GM12878 (cell line): ENCODE data around the gene MSI2. TPM values are rescaled to one million over a fixed set of nuclear protein-coding genes. Genes with fewer than 3 reads are reported as not detected.

Experiments used
- ATAC-seq: fragments of 200-7000 bp; cut with Tn5 transposase; 3 replicates; pipeline ENCODE4 v1.9.1; 2020; ENCODE audit warnings: mild to moderate bottlenecking, moderate library complexity
- BruUV-seq: library from RNA; stranded (reverse); fragments of 400-500 nt; replicated peaks from 2 replicates; lab custom pipeline; 2021; lab: Mats Ljungman, UMichigan
- CTCF ChIA-PET: fragments of 300-600 bp; sonication (Branson Sonifier 250); formaldehyde crosslinking; extraction: SDS; loops from one replicate; lab custom pipeline; 2021; ENCODE audit warnings: inconsistent platforms; lab: Yijun Ruan, JAX
- POLR2A ChIA-PET: fragments of 350-600 bp; formaldehyde crosslinking; extraction: SDS; loops from one replicate; lab custom pipeline; 2021; ENCODE audit warnings: inconsistent platforms; lab: Charles Lee
- RAD21 ChIA-PET: fragments of 300-600 bp; sonication (Branson Sonifier 250); formaldehyde crosslinking; loops from one replicate; lab custom pipeline; 2023; ENCODE audit warnings: antibody characterized with exemption; ENCODE audit not compliant: unreplicated experiment; lab: Charles Lee
- SMC1A ChIA-PET: fragments of 300-600 bp; sonication (Branson Sonifier 250); formaldehyde crosslinking; loops from one replicate; lab custom pipeline; 2023; ENCODE audit not compliant: unreplicated experiment, uncharacterized antibody; lab: Charles Lee
- DNase-seq: peaks from one replicate; pipeline ENCODE4 v3.0.0-alpha.2; 2011; ENCODE audit warnings: low read depth, low spot score
- FAIRE-seq: peaks from 3 replicates; lab custom pipeline; 2011; peaks lifted over from hg19 to GRCh38; lab: Jason Lieb, UNC
- H2AFZ ChIP-seq: 2 replicates; pipeline ENCODE4 v1.6.0; 2011; ENCODE audit warnings: low read depth, low read length, control low read depth; ENCODE audit not compliant: control insufficient read depth
- H3K27ac ChIP-seq: 2 replicates; pipeline ENCODE4 v1.5.1; 2011; ENCODE audit warnings: control low read depth; ENCODE audit not compliant: control insufficient read depth, insufficient read depth
- H3K27me3 ChIP-seq, 2 experiments: replicated peaks in 1 of 2; 2 replicates each; pipeline versions ENCODE4 v1.6.0 to v1.6.1; 2011; ENCODE audit warnings: low read length in 1 of 2; ENCODE audit not compliant: control insufficient read depth in 2 of 2, insufficient read depth in 2 of 2
- H3K36me3 ChIP-seq, 2 experiments: 2 replicates each; pipeline ENCODE4 v1.5.1; 2011; ENCODE audit warnings: low read length in 1 of 2; ENCODE audit not compliant: control insufficient read depth in 2 of 2, insufficient read depth in 2 of 2
- H3K4me1 ChIP-seq: 2 replicates; pipeline ENCODE4 v1.6.1; 2011; ENCODE audit warnings: mild to moderate bottlenecking, low read length, moderate library complexity, mixed read lengths; ENCODE audit not compliant: control insufficient read depth, insufficient read depth
- H3K4me2 ChIP-seq: 2 replicates; pipeline ENCODE4 v1.6.0; 2011; ENCODE audit warnings: control low read depth; ENCODE audit not compliant: control insufficient read depth, insufficient read depth
- H3K4me3 ChIP-seq: fragments of 200-600 bp; sonication (generic); 2 replicates; pipeline ENCODE4 v1.5.1; 2016
- H3K79me2 ChIP-seq: 2 replicates; pipeline ENCODE4 v1.6.0; 2011; ENCODE audit warnings: low read length; ENCODE audit not compliant: control insufficient read depth, insufficient read depth
- H3K9ac ChIP-seq: 2 replicates; pipeline ENCODE4 v1.8.0; 2011; ENCODE audit warnings: low read length, control low read depth, mixed read lengths; ENCODE audit not compliant: control insufficient read depth, insufficient read depth
- H3K9me3 ChIP-seq: replicated peaks from 3 replicates; pipeline ENCODE4 v1.5.1; 2011; ENCODE audit warnings: mild to moderate bottlenecking, low read length; ENCODE audit not compliant: control insufficient read depth, insufficient read depth
- H4K20me1 ChIP-seq: 2 replicates; pipeline ENCODE4 v1.6.0; 2011; ENCODE audit not compliant: control insufficient read depth, insufficient read depth
- CBX5 ChIP-seq: sonication (generic); IDR thresholded peaks from 2 replicates; pipeline ENCODE4 v1.6.1; 2016; ENCODE audit warnings: low read depth, moderate library complexity, mild to moderate bottlenecking, inconsistent platforms
- DPF2 ChIP-seq: fragments of 450-650 bp; IDR thresholded peaks from 2 replicates; pipeline ENCODE4 v1.6.1; 2017; ENCODE audit warnings: mild to moderate bottlenecking
- HCFC1 ChIP-seq: fragments of 150-350 bp; IDR thresholded peaks from 2 replicates; pipeline ENCODE4 v1.6.1; 2014; ENCODE audit warnings: low read length
- IRF4 ChIP-seq: IDR thresholded peaks from 2 replicates; pipeline ENCODE4 v1.6.1; 2011; ENCODE audit warnings: low read depth, low read length
- MEF2A ChIP-seq: IDR thresholded peaks from 2 replicates; pipeline ENCODE4 v1.6.1; 2011; ENCODE audit warnings: low read depth, mild to moderate bottlenecking, low read length, moderate library complexity; ENCODE audit not compliant: insufficient read depth
- MEF2B ChIP-seq: fragments of 450-650 bp; IDR thresholded peaks from 2 replicates; pipeline ENCODE4 v1.6.1; 2018; ENCODE audit warnings: mild to moderate bottlenecking, moderate library complexity; ENCODE audit not compliant: partially characterized antibody, poor library complexity, severe bottlenecking
- MYC ChIP-seq: IDR thresholded peaks from 2 replicates; pipeline ENCODE4 v1.6.1; 2011; ENCODE audit warnings: mild to moderate bottlenecking, low read length, moderate library complexity, inconsistent platforms; ENCODE audit not compliant: insufficient read depth, insufficient replicate concordance, insufficient read length, severe bottlenecking
- NR2C2 ChIP-seq: IDR thresholded peaks from 2 replicates; pipeline ENCODE4 v1.6.1; 2011; ENCODE audit warnings: borderline replicate concordance, low read depth; ENCODE audit not compliant: control insufficient read depth, insufficient read length
- NRF1 ChIP-seq: conservative IDR thresholded peaks from 2 replicates; pipeline ENCODE4 v1.6.1; 2011; ENCODE audit warnings: mild to moderate bottlenecking, low read depth, low read length, improper control_type of control experiment
- SP1 ChIP-seq: IDR thresholded peaks from one replicate; pipeline ENCODE4 v1.6.1; 2011; ENCODE audit warnings: low read depth, low read length
- TBL1XR1 ChIP-seq: IDR thresholded peaks from 2 replicates; pipeline ENCODE4 v1.6.1; 2012; ENCODE audit warnings: low read depth, low read length, improper control_type of control experiment
- YBX1 ChIP-seq: fragments of 450-650 bp; IDR thresholded peaks from 2 replicates; pipeline ENCODE4 v1.6.1; 2016; ENCODE audit warnings: antibody characterized with exemption
- WGBS: methylation state at CpG from one replicate; pipeline ENCODE4 v1.1.6; 2016; ENCODE audit warnings: low lambda C conversion rate; ENCODE audit not compliant: insufficient replicate concordance, insufficient coverage; ENCODE audit errors: missing lambda C conversion rate; 5-methylcytosine and 5-hydroxymethylcytosine counted together
- in situ Hi-C: fragments of 300-500 bp; cut with MboI; formaldehyde crosslinking; loops from 9 replicates; pipeline ENCODE4 v1.14.3; 2018; ENCODE audit warnings: mixed read lengths
- intact Hi-C: fragments of 100-400 bp; cut with micrococcal nuclease; formaldehyde crosslinking; loops from one replicate; pipeline ENCODE4 v1.14.2; 2022; ENCODE audit not compliant: unreplicated experiment
- polyA plus RNA-seq, 11 experiments: library from polyadenylated mRNA; depleted of rRNA in 4 of 11; unstranded in 6 of 11; stranded (reverse) in 5 of 11; fragments of >200 nt; fragmentation: Nextera tagmentation in 4 of 11; fragmentation: Illumina TruSeq in 1 of 11; extraction: Ambion mirVana in 4 of 11; extraction: Trizol in 1 of 11; gene quantifications; 1 replicate in 1 of 11; 2 replicates in 10 of 11; pipeline versions ENCODE4 v1.2.1 to v1.2.3, GENCODE V29; 2011 to 2016; ENCODE audit warnings: inconsistent platforms in 2 of 11, missing spikeins in 2 of 11, low read depth in 1 of 11
- total RNA-seq, 4 experiments: library from RNA; depleted of rRNA in 3 of 4; stranded (reverse); fragments of >200 nt in 3 of 4; fragmentation: Illumina TruSeq in 1 of 4; extraction: Trizol in 1 of 4; gene quantifications; 2 replicates each; pipeline versions ENCODE4 v1.2.1 to v1.2.3, GENCODE V29; 2013 to 2021
- TF ChIP-seq, protein P1 (sequence below): fragments of 450-650 bp; IDR thresholded peaks from 2 replicates; pipeline ENCODE4 v1.6.1; 2016; ENCODE audit warnings: mild to moderate bottlenecking
- TF ChIP-seq, protein P2 (sequence below): IDR thresholded peaks from 2 replicates; pipeline ENCODE4 v1.6.1; 2011; ENCODE audit warnings: low read depth, mild to moderate bottlenecking, low read length, moderate library complexity, borderline replicate concordance; ENCODE audit errors: extremely low read depth
- TF ChIP-seq, protein P3 (sequence below): IDR thresholded peaks from 2 replicates; pipeline ENCODE4 v1.6.1; 2011; ENCODE audit warnings: borderline replicate concordance, low read depth, mild to moderate bottlenecking, moderate library complexity, mixed read lengths, low read length; ENCODE audit not compliant: insufficient read depth; ENCODE audit errors: extremely low read length
- TF ChIP-seq, protein P4 (sequence below): fragments of 450-650 bp; IDR thresholded peaks from 2 replicates; pipeline ENCODE4 v1.6.1; 2017; ENCODE audit warnings: low read depth, mild to moderate bottlenecking, moderate library complexity

Gene MSI2
- total and polyA plus RNA-seq, 10 of the 15 experiments (the other 5 are each of a cell fraction or from before 2014, with no cell fraction given) = 6.1 to 76.1 (median 42.0) TPM

DNA sequence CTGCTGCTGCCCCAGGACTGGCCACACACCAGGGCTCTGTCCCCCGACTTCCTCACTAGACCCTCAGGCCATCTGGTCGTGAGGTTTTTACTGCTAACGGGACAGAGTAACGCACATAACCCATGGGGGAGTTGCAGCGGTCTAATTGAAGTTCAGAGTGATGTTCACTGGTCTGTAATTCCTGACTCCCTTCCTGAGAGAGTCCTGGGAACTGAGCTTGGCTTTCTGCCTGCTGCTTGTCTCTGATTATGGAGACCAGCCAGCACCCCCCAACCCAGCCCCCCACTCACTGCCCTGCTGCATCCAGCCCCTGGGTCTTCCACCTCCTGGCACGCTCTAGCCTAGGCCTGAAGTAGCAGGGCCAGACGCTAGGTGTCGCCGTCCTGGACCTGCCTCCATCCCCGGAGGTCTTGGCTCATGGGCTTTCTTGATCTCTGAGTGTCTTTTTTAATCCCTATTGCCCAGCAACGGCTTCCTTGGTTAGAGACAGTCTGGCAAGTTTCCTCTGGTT is 295.8 kb downstream of the MSI2 start (continued):
- TF ChIP-seq, protein P1, sequence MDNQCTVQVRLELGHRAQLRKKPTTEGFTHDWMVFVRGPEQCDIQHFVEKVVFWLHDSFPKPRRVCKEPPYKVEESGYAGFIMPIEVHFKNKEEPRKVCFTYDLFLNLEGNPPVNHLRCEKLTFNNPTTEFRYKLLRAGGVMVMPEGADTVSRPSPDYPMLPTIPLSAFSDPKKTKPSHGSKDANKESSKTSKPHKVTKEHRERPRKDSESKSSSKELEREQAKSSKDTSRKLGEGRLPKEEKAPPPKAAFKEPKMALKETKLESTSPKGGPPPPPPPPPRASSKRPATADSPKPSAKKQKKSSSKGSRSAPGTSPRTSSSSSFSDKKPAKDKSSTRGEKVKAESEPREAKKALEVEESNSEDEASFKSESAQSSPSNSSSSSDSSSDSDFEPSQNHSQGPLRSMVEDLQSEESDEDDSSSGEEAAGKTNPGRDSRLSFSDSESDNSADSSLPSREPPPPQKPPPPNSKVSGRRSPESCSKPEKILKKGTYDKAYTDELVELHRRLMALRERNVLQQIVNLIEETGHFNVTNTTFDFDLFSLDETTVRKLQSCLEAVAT = no peak
- TF ChIP-seq CBX5 = 0 out of 2 replicates have a peak, but pooled peaks have one; percentile 47
- no peak for TF ChIP-seq NRF1
- no peak for TF ChIP-seq HCFC1

DNA sequence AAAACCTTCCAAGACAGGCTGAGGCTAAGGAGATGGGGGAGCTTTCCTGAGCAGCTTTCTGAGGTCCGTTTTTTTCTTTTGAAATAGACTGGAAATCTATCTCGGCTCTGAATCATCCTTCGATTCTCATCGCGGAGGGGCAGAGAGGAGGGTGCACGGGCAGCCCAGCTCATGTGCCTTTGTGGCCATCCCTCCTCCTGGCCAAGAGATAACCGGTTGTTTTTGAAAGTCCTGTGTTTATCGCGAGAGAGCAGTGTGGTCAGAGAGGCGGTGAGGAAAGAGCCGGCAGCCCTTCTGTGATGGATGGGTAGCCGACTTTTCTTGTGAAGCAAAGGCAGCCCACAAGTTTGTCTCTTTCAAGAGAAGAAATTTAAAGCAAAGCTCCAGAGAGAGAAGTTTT is 297.2 kb downstream of the MSI2 start:
- no peak overlapping the region for H3K9ac ChIP-seq
- H2AFZ ChIP-seq = no peak overlapping the region
- intact Hi-C loops (no loop called here), in situ Hi-C loops (no loop called here)
- ATAC-seq (no peak), DNase-seq (no peak), FAIRE-seq (no peak)
- H3K4me3 ChIP-seq = no peak overlapping the region
- CTCF ChIA-PET = interaction anchor here (1.1 to 4.8 kb wide), 12 partner anchors 11 to 310 kb away, joined by 3 to 38 read pairs (median 8); no protein-coding TSS in a partner anchor
- TF ChIP-seq, protein P2, sequence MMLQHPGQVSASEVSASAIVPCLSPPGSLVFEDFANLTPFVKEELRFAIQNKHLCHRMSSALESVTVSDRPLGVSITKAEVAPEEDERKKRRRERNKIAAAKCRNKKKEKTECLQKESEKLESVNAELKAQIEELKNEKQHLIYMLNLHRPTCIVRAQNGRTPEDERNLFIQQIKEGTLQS = no peak
- TF ChIP-seq, protein P3, sequence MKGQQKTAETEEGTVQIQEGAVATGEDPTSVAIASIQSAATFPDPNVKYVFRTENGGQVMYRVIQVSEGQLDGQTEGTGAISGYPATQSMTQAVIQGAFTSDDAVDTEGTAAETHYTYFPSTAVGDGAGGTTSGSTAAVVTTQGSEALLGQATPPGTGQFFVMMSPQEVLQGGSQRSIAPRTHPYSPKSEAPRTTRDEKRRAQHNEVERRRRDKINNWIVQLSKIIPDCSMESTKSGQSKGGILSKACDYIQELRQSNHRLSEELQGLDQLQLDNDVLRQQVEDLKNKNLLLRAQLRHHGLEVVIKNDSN = no peak
- no peak for TF ChIP-seq YBX1
- TF ChIP-seq MEF2A = no peak
- TF ChIP-seq SP1 = no peak
- TF ChIP-seq, protein P4, sequence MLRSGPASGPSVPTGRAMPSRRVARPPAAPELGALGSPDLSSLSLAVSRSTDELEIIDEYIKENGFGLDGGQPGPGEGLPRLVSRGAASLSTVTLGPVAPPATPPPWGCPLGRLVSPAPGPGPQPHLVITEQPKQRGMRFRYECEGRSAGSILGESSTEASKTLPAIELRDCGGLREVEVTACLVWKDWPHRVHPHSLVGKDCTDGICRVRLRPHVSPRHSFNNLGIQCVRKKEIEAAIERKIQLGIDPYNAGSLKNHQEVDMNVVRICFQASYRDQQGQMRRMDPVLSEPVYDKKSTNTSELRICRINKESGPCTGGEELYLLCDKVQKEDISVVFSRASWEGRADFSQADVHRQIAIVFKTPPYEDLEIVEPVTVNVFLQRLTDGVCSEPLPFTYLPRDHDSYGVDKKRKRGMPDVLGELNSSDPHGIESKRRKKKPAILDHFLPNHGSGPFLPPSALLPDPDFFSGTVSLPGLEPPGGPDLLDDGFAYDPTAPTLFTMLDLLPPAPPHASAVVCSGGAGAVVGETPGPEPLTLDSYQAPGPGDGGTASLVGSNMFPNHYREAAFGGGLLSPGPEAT = no peak
- TF ChIP-seq NR2C2 = no peak
- TF ChIP-seq MEF2B = no peak
- TF ChIP-seq DPF2 = no peak
- TF ChIP-seq TBL1XR1 = no peak
- TF ChIP-seq IRF4 = no peak
- TF ChIP-seq MYC = no peak
- no peaks in the 10 kb centered on the region for H4K20me1 ChIP-seq
- SMC1A ChIA-PET = interaction anchor here (1.8 to 3.2 kb wide), 5 partner anchors 10 to 196 kb away, joined by 4 to 9 read pairs (median 8); no protein-coding TSS in a partner anchor
- WGBS = 93% methylated on average over 12 of the region's 12 CpGs
- BruUV-seq = no TSS peak
- no peak overlapping the region for H3K27ac ChIP-seq
- H3K4me1 ChIP-seq = peaks cover 36% of the 10 kb centered on the region
- peaks cover 17% of the 10 kb centered on the region for H3K79me2 ChIP-seq
- RAD21 ChIA-PET = interaction anchor here (0.9 to 3.1 kb wide), 3 partner anchors 25 to 310 kb away, joined by 3 to 11 read pairs (median 4); no protein-coding TSS in a partner anchor
- H3K4me2 ChIP-seq = no peak overlapping the region
- H3K36me3 ChIP-seq = peaks cover 2 to 4% of the 10 kb centered on the region in 2 experiments; a peak in 1 of 4 replicates
- H3K9me3 ChIP-seq = no peaks in the 10 kb centered on the region
- POLR2A ChIA-PET = no interaction called here
- H3K27me3 ChIP-seq = no peaks in the 10 kb centered on the region
